HG03025 (cell line): ENCODE results near the gene OR11A1.

Experiments
- ATAC-seq: cut with Tn5 transposase; IDR thresholded peaks from one replicate; pipeline ENCODE4 v1.9.1; 2021; ENCODE audit warnings: mild to moderate bottlenecking, moderate library complexity; ENCODE audit not compliant: unreplicated experiment, low FRiP score

OR11A1 gene

GRCh38 chr6:29456971-29457370 lies at the start of gene OR11A1, which contains the start of gene OR2H1:
OR11A1 (minus strand) TSS chr6:29457071; CDS start chr6:29427641, 29,430 bp downstream.
OR2H1 (plus strand) TSS chr6:29457155; CDS start chr6:29461770, 4,615 bp downstream.
- ATAC-seq: no peak

- no peak for ATAC-seq
Observed at GRCh38 chr6:29506446-29507067, 49.7 kb upstream of the OR11A1 start.

GRCh38 chr6:29505808-29506207 lies 48.9 kb upstream of the OR11A1 start:
- ATAC-seq: no peak

- no peak for ATAC-seq
Observed at GRCh38 chr6:29504961-29505360, 48.1 kb upstream of the OR11A1 start.

GRCh38 chr6:29502597-29502996 lies 45.7 kb upstream of the OR11A1 start:
- ATAC-seq: no peak

GRCh38 chr6:29502181-29502580 lies 45.3 kb upstream of the OR11A1 start:
- ATAC-seq: no peak

- no peak for ATAC-seq
Observed at GRCh38 chr6:29501106-29501505, 44.2 kb upstream of the OR11A1 start.

GRCh38 chr6:29500594-29500993 lies 43.7 kb upstream of the OR11A1 start:
- no peak for ATAC-seq

GRCh38 chr6:29499704-29500103 lies 42.8 kb upstream of the OR11A1 start:
- ATAC-seq: no peak

GRCh38 chr6:29496961-29497360 lies 40.1 kb upstream of the OR11A1 start:
- no peak for ATAC-seq

- ATAC-seq: no peak
Observed at GRCh38 chr6:29495571-29495970, 38.7 kb upstream of the OR11A1 start.

- no peak for ATAC-seq
Observed at GRCh38 chr6:29494131-29494530, 37.3 kb upstream of the OR11A1 start.

- ATAC-seq: no peak
Observed at GRCh38 chr6:29493261-29493660, 36.4 kb upstream of the OR11A1 start.

GRCh38 chr6:29491574-29491973 lies 34.7 kb upstream of the OR11A1 start:
- no peak for ATAC-seq

GRCh38 chr6:29490552-29490951 lies 33.7 kb upstream of the OR11A1 start:
- ATAC-seq: no peak

- ATAC-seq: no peak
Observed at GRCh38 chr6:29490055-29490454, 33.2 kb upstream of the OR11A1 start.

GRCh38 chr6:29489286-29489685 lies 32.4 kb upstream of the OR11A1 start:
- no peak for ATAC-seq

GRCh38 chr6:29488874-29489273 lies 32.0 kb upstream of the OR11A1 start:
- no peak for ATAC-seq

- no peak for ATAC-seq
Observed at GRCh38 chr6:29487660-29488059, 30.8 kb upstream of the OR11A1 start, which contains the start of gene MAS1L. MAS1L (minus strand) TSS chr6:29487956; CDS start chr6:29487902, 54 bp downstream.

GRCh38 chr6:29487131-29487530 lies 30.3 kb upstream of the OR11A1 start:
- ATAC-seq: no peak

- ATAC-seq: no peak
Observed at GRCh38 chr6:29486577-29486976, 29.7 kb upstream of the OR11A1 start.

GRCh38 chr6:29483735-29484134 lies 26.9 kb upstream of the OR11A1 start:
- no peak for ATAC-seq

- no peak for ATAC-seq
Observed at GRCh38 chr6:29483186-29483585, 26.3 kb upstream of the OR11A1 start.
